PC-3 (cell line): ENCODE measurements around the gene RMND1. TPM values are rescaled to one million over a fixed set of nuclear protein-coding genes. Genes with fewer than 3 reads are reported as not detected.
"Not testable (repeated sequence)": the region's sequence is repeated elsewhere in the genome, so short reads cannot be mapped to it uniquely, and the experiment has no call there.

Source experiments
- ATAC-seq: fragments of 200-7000 bp; cut with Tn5 transposase; 2 replicates; pipeline ENCODE4 v1.9.1; 2020; ENCODE audit warnings: mild to moderate bottlenecking, moderate library complexity
- BruUV-seq: library from RNA; stranded (reverse); fragments of 400-500 nt; replicated peaks from 2 replicates; lab custom pipeline; 2021; lab: Mats Ljungman, UMichigan
- CTCF ChIA-PET: fragments of 300-600 bp; sonication (Branson Sonifier 250); formaldehyde crosslinking; loops from one replicate; lab custom pipeline; 2022; ENCODE audit warnings: antibody characterized with exemption; lab: Charles Lee
- POLR2A ChIA-PET: fragments of 300-600 bp; sonication (Branson Sonifier 250); formaldehyde crosslinking; loops from one replicate; lab custom pipeline; 2022; ENCODE audit warnings: antibody characterized with exemption; ENCODE audit not compliant: unreplicated experiment; lab: Charles Lee
- DNase-seq: peaks from one replicate; pipeline ENCODE4 v3.0.0-alpha.2; 2015
- H2AFZ ChIP-seq: fragments of 300-600 bp; sonication (generic); 2 replicates; pipeline ENCODE4 v1.6.0; 2016; ENCODE audit warnings: antibody characterized with exemption, low read length
- H3F3A ChIP-seq: fragments of 300-600 bp; sonication (generic); one replicate; pipeline ENCODE4 v1.6.0; 2017; ENCODE audit warnings: antibody characterized with exemption, low read length, control low read depth, mild to moderate bottlenecking; ENCODE audit not compliant: unreplicated experiment
- H3K27ac ChIP-seq: fragments of 300-600 bp; sonication (generic); 2 replicates; pipeline ENCODE4 v1.5.1; 2016; ENCODE audit warnings: mild to moderate bottlenecking, low read length
- H3K27me3 ChIP-seq: fragments of 300-600 bp; sonication (generic); 2 replicates; pipeline ENCODE4 v1.6.1; 2016; ENCODE audit warnings: low read length, mixed read lengths
- H3K36me3 ChIP-seq: fragments of 300-600 bp; sonication (generic); 2 replicates; pipeline ENCODE4 v1.6.1; 2016; ENCODE audit warnings: low read depth, mixed run types, low read length, mixed read lengths
- H3K4me1 ChIP-seq: fragments of 300-600 bp; sonication (generic); 2 replicates; pipeline ENCODE4 v1.5.1; 2016; ENCODE audit warnings: low read length; ENCODE audit not compliant: insufficient read depth
- H3K4me2 ChIP-seq: fragments of 300-600 bp; sonication (generic); 2 replicates; pipeline ENCODE4 v1.6.0; 2016; ENCODE audit warnings: low read length
- H3K4me3 ChIP-seq: fragments of 300-600 bp; sonication (generic); 2 replicates; pipeline ENCODE4 v1.5.1; 2016; ENCODE audit warnings: mild to moderate bottlenecking, low read length, mixed read lengths
- H3K79me2 ChIP-seq: fragments of 300-600 bp; sonication (generic); 2 replicates; pipeline ENCODE4 v1.6.1; 2017; ENCODE audit warnings: low read length, mixed read lengths
- H3K9ac ChIP-seq: fragments of 300-600 bp; sonication (generic); 2 replicates; pipeline ENCODE4 v1.6.0; 2016; ENCODE audit warnings: mild to moderate bottlenecking, low read length
- H3K9me2 ChIP-seq: fragments of 300-600 bp; sonication (generic); replicated peaks from 2 replicates; pipeline ENCODE4 v1.6.1; 2016; ENCODE audit warnings: mixed run types, low read length, mixed read lengths
- H3K9me3 ChIP-seq: fragments of 300-600 bp; sonication (generic); 2 replicates; pipeline ENCODE4 v1.6.1; 2016; ENCODE audit warnings: low read length, mixed read lengths
- H4K20me1 ChIP-seq: fragments of 300-600 bp; sonication (generic); 2 replicates; pipeline ENCODE4 v1.6.1; 2016; ENCODE audit warnings: low read length, mixed read lengths
- CTCF ChIP-seq: fragments of 300-600 bp; sonication (generic); conservative IDR thresholded peaks from 2 replicates; pipeline ENCODE4 v1.5.1; 2017; ENCODE audit warnings: antibody characterized with exemption, low read depth, mild to moderate bottlenecking, low read length
- EZH2 ChIP-seq: fragments of 300-600 bp; sonication (generic); IDR thresholded peaks from one replicate; pipeline ENCODE4 v1.6.1; 2017; ENCODE audit warnings: antibody characterized with exemption, mild to moderate bottlenecking, low read length; ENCODE audit not compliant: unreplicated experiment
- EZH2phosphoT487 ChIP-seq: fragments of 300-600 bp; sonication (generic); IDR thresholded peaks from 2 replicates; pipeline ENCODE4 v1.6.1; 2018; ENCODE audit warnings: mild to moderate bottlenecking, antibody characterized with exemption, low read length, borderline replicate concordance
- intact Hi-C: fragments of 100-400 bp; cut with micrococcal nuclease; formaldehyde crosslinking; loops from 2 replicates; pipeline ENCODE4 v1.9.0; 2023
- total RNA-seq: library from RNA; depleted of rRNA; stranded (reverse); fragments of >200 nt; gene quantifications from 2 replicates; pipeline ENCODE4 v1.2.3, GENCODE V29; 2014; rRNA removed

The RMND1 gene
- total RNA-seq, 1 experiment from 2014 or later = 20.8 TPM

GRCh38 chr6:151357758-151358436, 94.0 kb downstream of the RMND1 start:
- BruUV-seq = no TSS peak
- Histone ChIP-seq H3K4me2 (no peak overlapping the region), H4K20me1 (no peaks in the 10 kb centered on the region), H3K9me3 (no peaks in the 10 kb centered on the region), H3K4me1 (no peaks in the 10 kb centered on the region), H3K79me2 (no peaks in the 10 kb centered on the region), H3K27ac (no peak overlapping the region), H3K4me3 (no peak overlapping the region), H3F3A (no peaks in the 10 kb centered on the region), H2AFZ (no peak overlapping the region), H3K9ac (no peak overlapping the region), H3K27me3 (no peaks in the 10 kb centered on the region), H3K9me2 (no peaks in the 10 kb centered on the region), H3K36me3 (peaks cover 23% of the 10 kb centered on the region)
- DNase-seq (no peak), ATAC-seq (peak; percentile 29)
- ChIA-PET CTCF (no interaction called here), POLR2A (no interaction called here)
- TF ChIP-seq EZH2 (no peak), EZH2phosphoT487 (no peak), CTCF (no peak)
- intact Hi-C loops = no loop called here

GRCh38 chr6:151356983-151357382, 94.9 kb downstream of the RMND1 start:
- H3K4me1 ChIP-seq, BruUV-seq, H3K4me2 ChIP-seq, H3K27me3 ChIP-seq, H3K9ac ChIP-seq, H3K27ac ChIP-seq, H2AFZ ChIP-seq, intact Hi-C loops, CTCF ChIA-PET, H3F3A ChIP-seq, H3K9me2 ChIP-seq, ATAC-seq, H3K9me3 ChIP-seq, H3K4me3 ChIP-seq, H3K79me2 ChIP-seq, H4K20me1 ChIP-seq, POLR2A ChIA-PET, DNase-seq: not testable (repeated sequence)
- peaks cover 23% of the 10 kb centered on the region for H3K36me3 ChIP-seq

Other genes with a start within 250 kb of the RMND1 start
- 109 and 146 TPM in 2 replicates for gene AKAP12, start 212.2 kb downstream of the RMND1 start, total RNA-seq
- 17.5 and 20.3 TPM in 2 replicates for gene ZBTB2, start 60.6 kb downstream of the RMND1 start, total RNA-seq
- gene CCDC170, start 41.9 kb upstream of the RMND1 start, total RNA-seq = not detected in 2 replicates